ENCODE data around the gene CRMP1. TPM values are rescaled to one million over a fixed set of nuclear protein-coding genes. Genes with fewer than 3 reads are reported as not detected.

CRMP1 gene
- total RNA-seq, 1 donor: not detected

- DNase-seq (ENCODE audit: low read depth): no peak
- no peak overlapping the region for H3K4me3 ChIP-seq (ENCODE audit: low read depth, low read length)
- no peak for TF ChIP-seq CTCF (IDR thresholded peaks at IDR 0.05; ENCODE audit: insufficient read depth, low read length)
Observed at GRCh38 chr4:5885733-5886132, 7.2 kb downstream of the CRMP1 start.

GRCh38 chr4:5884796-5885195, 8.1 kb downstream of the CRMP1 start:
- TF ChIP-seq CTCF (IDR thresholded peaks at IDR 0.05; ENCODE audit: insufficient read depth, low read length): no peak
- DNase-seq (ENCODE audit: low read depth): no peak
- no peak overlapping the region for H3K4me3 ChIP-seq (ENCODE audit: low read depth, low read length)

- no peak for TF ChIP-seq CTCF (IDR thresholded peaks at IDR 0.05; ENCODE audit: insufficient read depth, low read length)
- no peak for DNase-seq (ENCODE audit: low read depth)
Observed at GRCh38 chr4:5883916-5884315, 9.0 kb downstream of the CRMP1 start.

GRCh38 chr4:5882947-5883346, 9.9 kb downstream of the CRMP1 start:
- TF ChIP-seq CTCF (IDR thresholded peaks at IDR 0.05; ENCODE audit: insufficient read depth, low read length): no peak
- no peak overlapping the region for H3K4me3 ChIP-seq (ENCODE audit: low read depth, low read length)
- no peak for DNase-seq (ENCODE audit: low read depth)

More at GRCh38 chr4:5883916-5884315, 9.0 kb downstream of the CRMP1 start:
- H3K4me3 ChIP-seq (ENCODE audit: low read depth, low read length): no peak overlapping the region

GRCh38 chr4:5881340-5881739, 11.5 kb downstream of the CRMP1 start:
- no peak overlapping the region for H3K4me3 ChIP-seq (ENCODE audit: low read depth, low read length)
- TF ChIP-seq CTCF (IDR thresholded peaks at IDR 0.05; ENCODE audit: insufficient read depth, low read length): no peak
- no peak for DNase-seq (ENCODE audit: low read depth)

- no peak for TF ChIP-seq CTCF (IDR thresholded peaks at IDR 0.05; ENCODE audit: insufficient read depth, low read length)
- H3K4me3 ChIP-seq (ENCODE audit: low read depth, low read length): no peak overlapping the region
- DNase-seq (ENCODE audit: low read depth): no peak
Observed at GRCh38 chr4:5878359-5878758, 14.5 kb downstream of the CRMP1 start.

GRCh38 chr4:5877392-5877791, 15.5 kb downstream of the CRMP1 start:
- H3K4me3 ChIP-seq (ENCODE audit: low read depth, low read length): no peak overlapping the region

More at GRCh38 chr4:5877392-5877791, 15.5 kb downstream of the CRMP1 start:
- no peak for TF ChIP-seq CTCF (IDR thresholded peaks at IDR 0.05; ENCODE audit: insufficient read depth, low read length)
- DNase-seq (ENCODE audit: low read depth): no peak
